Measurements from ENCODE around the gene FYB2.
"Not testable (repeated sequence)": the region's sequence is repeated elsewhere in the genome, so short reads cannot be mapped to it uniquely, and the experiment has no call there.

Gene FYB2

DNA sequence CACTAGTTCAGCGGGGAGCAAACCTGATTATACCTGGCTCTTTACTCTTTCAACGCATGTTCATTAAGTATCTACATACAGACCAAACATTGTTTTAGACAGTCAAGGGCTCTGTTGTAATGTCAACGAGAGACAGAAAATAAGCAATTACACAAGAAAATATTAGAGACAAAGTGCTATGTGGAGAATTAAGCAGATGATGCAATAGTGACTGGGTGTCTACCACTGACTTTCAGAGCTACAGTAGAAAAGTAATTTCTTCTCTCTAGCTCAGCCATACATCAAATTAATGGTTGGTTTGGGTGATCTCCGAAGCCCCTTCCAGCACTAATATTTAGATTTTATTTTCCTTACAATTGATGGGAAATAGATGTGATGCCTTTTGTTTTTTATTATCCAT, 23.3 kb downstream of the FYB2 start:
- no peak for FAIRE-seq

DNA sequence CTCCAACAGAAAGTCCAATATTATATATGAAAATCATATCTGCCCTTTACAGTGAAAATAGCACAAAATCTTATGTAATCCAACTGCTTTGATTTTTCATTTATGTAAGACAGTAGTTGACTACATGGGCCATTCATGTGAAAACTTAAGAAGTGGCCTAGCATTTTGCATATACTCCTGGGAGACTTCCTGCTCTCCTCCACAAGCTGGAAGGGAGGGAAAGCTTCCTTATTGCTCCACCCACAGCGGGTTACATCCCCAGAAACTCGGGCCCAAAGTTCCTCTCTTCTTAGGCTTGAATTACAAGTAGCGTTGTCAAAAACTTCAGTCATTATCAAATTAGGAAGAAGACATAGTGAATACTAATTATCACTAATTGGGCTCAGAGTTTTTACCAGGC, 29.2 kb downstream of the FYB2 start:
- no peak for FAIRE-seq

DNA sequence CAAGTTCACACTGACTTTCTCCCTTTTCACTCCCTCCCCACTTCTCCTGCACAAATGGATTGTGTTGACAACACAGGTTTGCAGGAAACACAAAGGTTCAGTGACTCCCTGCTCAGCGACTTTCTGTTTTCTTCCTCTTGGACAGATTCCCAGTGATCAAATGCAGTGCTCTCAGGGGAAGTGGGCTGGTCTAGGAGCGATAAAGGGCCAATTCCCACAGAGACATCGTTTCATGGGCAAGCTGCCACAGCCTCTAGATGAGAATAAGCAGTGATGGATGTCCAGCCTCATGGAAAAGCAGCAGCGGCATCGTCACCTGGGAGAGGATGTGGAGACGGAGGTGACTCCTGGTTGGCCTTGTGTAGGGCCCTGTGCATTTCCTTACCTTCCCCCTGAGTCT, 30.6 kb downstream of the FYB2 start:
- no peak for FAIRE-seq

DNA sequence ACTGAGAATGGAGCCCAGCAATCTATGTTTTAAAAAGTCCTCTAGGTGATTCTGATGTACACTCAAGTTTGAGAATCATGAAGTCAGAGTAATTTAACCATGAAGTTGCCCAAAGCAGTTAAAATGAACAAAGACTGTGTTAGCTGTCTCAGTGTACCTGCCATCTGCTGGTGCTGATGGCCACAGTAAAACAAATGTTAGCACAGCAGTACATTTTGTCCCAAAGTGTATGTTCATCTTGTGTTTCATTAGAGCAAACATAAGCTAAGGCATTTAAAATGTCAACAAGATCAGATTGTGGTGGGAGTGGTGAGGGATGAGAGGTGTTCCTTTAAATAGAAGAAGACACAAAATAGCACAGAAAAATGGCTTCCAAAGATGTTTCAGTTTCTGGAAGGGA, 31.1 kb downstream of the FYB2 start:
- FAIRE-seq = no peak

DNA sequence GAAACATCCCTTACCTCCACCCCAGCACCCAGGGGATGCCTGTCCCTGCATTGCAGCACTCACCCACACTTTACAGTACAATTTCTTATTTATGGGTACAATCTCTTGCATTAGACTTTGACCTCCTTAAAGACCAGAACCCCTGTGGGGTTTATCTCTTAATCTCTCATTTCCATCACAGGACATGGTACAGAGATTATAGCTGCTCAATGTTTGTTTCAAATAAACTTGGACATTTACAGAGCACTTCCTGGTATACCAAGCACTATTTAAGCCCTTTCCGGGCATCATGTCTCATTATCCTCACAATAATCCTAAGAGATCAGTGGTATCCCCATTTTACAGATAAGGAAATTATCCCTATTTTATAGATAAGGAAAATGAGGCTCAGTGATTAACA, 31.9 kb downstream of the FYB2 start:
- FAIRE-seq = no peak

DNA sequence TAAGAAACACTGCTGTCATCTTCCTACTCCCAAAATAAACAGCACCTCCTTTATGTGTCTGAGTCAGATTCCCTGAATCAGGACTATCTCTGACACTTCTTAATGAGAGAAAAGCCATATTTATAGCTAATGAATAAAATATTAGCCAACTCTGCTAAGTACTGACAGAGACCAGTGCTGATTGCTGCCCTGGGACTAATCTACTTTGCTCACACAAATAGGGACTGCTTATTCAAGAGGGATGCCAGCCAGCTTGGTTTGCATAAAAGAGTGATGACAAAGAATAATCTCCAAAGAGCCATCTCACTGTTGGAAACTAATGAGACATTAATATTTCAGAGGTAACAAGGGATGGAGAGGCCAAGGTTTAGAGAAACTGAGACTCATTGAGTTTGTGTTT, 36.4 kb downstream of the FYB2 start:
- FAIRE-seq = no peak

DNA sequence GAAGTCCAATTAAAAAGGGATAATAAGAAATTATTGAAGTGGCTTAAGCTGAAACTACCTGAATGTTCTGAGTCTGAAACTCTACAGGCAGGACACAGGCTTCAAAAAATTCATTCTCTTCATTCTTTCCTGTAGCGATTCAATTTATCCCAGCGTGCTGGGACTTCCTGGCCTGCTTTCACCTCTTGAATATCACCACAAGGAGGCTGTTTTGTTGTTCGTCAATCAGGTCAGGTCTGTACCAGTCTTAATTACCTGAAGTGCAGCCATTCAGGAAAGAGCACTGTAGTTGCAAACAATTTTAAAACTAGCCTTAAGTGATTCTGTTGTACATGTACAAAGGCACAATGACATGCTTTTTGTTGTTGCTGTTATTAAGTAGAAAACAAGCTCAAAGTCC, 38.4 kb downstream of the FYB2 start:
- FAIRE-seq = no peak

DNA sequence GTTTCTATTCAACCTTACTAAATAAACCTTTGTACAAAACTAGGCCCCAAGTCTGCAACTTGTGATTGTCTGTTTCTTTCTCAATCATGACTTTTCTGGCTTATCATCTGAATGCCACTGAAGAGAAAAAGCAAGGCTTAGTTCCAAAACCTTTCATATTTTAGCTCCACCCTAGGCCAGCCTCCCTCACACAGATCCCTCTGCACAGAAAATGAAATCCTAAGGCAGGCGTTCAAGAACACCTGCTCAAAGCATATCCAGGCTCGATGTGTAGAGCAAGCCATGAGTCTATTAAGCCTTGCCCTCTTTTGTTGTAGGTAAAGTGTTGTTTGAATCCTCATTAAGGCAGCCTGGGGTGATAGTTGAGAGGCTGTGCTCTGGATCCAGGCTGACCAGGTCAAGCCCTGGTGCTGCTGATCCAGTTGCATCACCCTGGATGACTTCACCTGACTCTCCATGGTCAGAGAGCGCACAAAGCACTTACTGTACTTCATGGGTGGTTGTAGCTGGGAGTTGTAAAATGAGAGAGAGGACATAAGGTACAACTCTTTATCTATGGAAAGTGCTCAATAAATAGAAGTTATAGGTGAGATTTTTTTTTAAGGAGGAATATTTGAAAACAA, 39.0 kb downstream of the FYB2 start:
- no peak for FAIRE-seq

DNA sequence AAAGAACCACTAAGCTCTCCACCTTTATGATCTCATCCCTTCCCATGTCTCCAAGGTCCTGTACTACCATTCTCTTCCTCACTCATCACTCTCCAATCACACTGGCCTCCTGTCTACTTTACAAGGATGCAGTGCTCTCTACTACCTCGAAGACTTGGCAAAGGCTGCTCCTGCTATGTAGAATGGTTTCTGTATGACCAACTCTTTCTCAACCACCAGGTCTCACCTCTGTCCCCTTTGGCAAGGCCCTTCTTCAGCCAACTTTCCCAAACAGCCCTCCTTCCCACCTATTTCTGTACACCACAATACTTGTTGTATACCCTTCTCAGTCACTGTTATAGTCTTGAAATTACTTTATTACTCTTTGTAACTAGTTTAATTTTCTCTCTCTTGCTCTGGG, 41.2 kb downstream of the FYB2 start:
- FAIRE-seq = no peak

DNA sequence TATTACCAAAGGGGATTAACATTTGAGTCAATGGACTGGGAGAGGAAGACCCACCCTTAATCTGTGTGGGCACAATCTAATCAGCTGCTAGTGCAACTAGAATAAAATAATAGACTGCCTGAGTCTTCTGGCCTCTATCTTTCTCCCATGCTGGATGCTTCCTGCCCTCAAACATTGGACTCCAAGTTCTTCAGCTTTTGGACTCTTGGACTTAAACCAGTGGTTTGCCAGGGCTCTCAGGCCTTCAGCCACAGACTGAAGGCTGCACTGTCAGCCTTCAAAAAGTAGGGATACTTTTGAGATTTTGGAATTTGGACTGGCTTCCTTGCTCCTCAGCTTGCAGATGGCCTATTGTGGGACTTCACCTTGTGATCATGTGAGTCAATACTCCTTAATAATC, 44.5 kb downstream of the FYB2 start:
- not testable (repeated sequence) for FAIRE-seq

DNA sequence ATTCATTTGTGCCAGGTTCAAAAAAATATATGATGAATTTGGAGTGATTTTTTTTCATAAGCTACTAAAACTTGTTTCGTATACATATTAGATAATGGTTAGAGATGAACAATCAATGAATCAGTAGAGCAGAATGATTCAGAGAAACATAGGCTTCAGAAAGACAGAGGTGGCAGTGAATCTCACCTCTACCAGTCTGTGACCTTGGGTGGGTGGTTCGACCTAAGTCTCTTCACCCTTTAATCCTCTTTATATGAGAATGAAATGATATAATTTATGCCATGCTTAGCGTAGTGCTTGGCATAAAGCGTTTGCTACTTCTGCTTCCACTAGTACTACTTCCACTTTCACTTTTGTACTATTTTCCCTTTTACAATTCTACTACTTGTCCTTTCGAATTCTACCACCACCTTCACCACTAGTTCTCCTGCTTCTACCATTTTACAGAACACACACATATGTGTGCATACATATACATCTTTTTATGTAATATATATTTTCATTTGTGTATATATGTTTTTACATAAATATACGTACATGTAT, 45.1 kb downstream of the FYB2 start:
- FAIRE-seq = no peak

DNA sequence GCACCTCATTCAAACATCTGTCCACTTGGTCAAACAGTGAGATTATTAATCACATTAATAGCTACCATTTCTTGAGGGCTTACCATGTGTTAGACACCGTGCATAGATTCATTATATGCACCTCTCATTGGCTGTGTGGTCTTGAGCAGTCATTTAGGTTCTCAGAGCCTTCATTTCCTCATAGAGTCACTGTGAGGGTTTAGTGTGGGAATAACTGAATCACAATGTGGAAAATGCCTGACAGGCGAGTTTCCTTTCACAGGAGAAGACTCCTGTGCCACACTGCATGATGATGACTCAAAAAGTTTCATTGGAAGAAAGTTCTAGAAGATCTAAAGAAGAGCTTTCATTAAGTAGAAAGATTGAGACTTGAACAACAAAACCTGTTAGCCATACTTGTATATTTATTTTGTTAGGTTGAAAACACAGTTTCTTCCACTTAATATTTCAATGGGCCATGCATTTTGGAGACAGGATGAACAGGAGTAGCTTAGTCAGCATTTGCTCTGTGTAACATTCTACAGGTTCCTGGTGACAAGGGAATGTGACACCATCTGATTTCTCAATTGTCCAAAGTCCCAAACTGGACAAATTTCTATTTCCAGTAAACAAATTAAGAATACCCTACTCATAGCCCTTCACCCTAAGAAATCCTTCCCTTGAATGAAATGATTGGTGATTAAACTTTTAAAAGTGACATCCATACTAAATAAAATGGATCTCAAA, 45.7 kb downstream of the FYB2 start:
- no peak for FAIRE-seq

DNA sequence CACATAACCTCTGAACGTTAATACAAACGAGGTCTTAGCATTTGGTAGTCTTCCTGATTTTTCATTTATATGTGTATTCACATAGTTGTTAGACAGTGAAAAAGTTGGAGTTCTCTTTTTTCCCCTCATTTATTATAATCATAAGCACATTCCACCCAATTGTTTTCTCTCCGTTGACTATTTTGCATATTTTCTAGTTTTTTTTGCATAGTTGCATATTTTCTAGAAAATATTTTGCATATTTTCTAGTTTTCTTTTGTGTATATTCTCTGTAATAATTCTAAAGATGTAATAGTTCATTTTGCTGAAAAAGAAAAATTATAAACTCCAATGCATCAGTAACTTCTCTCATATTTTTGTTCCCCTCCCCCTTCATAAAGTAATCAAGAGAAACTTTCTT, 47.5 kb downstream of the FYB2 start:
- FAIRE-seq = no peak

DNA sequence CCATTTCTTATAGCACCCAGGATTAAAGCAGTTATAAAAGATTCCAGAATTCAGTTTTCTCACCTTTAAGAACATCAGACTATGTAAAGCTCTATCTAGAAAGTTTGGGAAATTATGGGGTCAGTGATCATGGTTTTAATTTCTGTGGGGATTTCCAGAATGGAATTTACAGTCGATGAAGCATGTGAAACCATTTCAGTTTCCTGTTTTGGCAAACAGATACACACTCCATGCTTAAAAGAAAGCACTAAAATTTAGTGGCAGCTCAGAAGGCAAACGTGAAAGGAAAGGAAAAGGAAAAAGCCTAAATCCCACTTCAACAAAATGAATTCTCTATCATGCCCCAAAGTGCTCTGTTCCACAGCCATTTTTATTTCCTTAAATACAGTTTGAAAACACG, 60.4 kb downstream of the FYB2 start:
- FAIRE-seq = no peak

DNA sequence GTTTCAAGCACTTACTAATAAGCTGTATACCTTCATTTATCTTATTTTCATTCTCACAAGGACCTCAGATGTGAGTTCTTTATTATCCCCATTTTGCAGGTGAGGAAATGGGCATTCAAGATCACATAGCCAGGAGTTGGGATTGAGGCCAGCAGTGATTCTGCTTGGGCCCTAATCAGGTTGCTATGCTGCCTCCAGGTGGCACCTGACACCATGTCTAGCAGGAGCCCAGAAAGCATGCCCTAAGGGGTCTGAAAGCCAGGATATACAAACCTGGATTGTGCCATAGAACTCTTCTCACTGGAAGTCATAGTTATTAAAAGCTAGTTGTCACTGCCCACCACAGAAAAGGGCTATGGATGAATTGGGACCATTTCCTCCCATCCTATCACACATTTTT, 61.1 kb downstream of the FYB2 start:
- FAIRE-seq = no peak

DNA sequence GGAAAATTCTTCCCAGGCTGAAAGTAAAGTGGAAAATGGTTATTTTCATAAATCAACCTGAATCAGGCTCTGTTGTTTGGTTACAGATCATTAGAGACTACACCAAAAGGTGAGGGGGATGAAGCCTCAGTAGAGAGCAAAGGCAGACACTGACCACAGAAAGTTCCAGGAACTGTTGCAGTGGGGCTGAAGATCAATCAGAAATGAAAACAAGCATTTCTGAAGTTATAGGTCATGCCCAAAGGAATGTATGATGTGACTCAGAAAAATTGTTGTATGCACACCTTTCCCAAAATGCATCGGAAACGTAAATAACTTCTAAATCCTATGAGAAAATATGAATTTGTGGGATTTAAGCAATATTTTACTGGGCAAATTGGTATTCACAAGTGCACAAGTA, 63.3 kb downstream of the FYB2 start:
- FAIRE-seq = no peak

DNA sequence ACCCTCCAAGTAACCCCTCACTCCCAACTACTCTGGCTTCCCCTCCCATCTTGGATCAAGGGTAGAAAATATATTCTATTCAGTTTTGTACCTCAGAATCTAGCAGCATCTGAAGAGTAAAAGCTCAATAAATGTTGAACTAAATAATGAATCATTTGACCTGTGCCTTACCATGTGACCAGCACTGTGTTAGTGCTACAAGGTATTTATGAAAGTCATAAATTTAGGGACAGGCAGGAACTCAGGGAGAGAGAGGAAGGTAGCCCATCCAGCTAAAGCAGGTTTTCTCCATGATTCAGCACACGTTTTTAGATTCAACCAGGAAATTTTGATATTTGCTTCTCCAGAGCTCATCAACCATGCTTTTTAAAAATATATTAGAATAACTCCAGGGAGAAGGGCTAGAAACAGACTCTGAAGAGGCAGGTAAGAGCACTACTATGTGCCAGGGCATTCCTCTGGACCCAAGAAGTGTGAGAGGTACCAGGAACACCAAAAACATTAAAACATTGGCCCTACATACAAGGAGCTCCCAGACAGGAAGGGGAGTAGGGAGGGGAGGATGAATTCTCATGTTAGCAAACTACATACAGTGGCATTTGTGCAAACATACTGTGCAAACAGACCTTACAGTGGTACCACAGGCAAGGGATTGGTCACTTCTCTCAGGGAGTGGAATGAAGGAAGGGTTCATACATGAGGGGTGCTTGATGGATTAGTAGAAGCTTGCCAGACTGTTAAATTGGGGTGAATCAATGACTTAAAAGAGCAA, 64.3 kb downstream of the FYB2 start:
- no peak for FAIRE-seq

DNA sequence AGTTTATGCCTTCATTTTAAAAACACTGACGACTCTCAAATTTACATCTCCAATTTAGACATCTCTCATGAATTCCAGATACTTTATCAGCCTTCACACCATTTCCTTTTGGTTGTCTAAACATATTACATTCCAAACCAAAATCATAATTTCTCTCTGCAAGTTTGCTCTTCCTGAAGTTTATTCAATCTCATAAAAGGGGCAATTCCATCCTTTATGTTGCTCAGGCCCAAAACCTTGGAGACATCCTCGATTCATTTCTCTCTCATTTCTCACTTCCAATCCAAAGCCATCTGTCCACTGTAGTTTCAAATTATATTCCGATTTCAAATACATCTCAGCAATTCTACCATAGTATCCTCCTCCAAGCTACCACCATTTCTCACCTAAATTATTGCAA, 74.0 kb downstream of the FYB2 start:
- FAIRE-seq = no peak

DNA sequence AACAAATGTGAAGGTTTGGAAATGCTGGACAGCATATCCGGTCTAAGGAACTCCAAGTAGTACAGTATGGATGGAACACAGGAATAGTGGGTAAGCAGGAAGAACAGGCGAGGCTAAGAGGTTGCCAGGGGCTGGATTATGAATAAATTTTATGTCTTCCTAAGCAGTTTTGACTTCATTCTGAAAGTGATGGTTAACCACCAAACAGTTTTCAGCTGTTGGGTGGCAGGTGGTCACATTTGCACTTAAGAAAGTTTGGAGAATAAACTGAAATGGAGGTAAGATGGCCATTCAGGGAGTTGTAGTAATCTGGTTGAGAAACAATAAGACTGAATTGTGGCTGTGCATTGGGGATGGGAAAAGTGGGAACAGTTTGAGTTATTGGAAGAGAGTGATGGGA, 90.2 kb downstream of the FYB2 start:
- FAIRE-seq = no peak

DNA sequence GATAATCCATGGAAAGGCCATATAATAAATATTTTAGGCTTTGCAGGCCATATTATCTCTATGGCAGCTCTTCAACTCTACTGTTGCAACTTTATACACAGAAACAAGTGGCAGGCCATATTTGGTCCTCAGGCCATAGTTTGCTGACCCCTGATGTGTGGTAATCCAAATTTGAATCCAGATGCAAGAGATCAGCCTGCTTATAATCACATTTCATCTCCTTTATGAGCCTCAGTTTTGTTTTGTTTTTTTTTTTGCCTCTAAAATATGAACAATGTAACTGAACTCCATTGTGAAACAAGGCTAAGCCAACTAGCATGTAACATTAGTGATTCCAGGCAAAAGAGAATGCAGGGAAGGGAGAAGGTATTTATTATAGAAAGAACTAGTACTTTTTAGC, 92.5 kb downstream of the FYB2 start:
- FAIRE-seq = no peak

DNA sequence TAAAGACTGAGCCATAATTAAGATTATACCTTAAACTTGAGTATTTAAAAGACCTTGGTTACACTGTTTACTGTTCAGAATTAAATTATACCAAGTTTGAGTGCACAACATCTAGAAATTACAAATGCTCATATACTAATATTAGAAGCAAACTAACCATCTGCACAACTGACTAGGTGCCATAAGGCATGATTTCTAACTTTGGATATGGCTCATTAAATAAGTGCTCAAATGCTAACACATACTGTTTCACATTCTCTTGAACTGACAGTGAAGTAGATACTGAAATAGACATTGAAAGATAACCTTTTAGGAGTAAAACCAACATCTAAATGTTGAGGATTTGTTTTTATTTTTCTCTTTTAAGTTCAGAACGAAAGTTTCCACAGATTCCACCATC, 100.0 kb downstream of the FYB2 start:
- no peak for FAIRE-seq

DNA sequence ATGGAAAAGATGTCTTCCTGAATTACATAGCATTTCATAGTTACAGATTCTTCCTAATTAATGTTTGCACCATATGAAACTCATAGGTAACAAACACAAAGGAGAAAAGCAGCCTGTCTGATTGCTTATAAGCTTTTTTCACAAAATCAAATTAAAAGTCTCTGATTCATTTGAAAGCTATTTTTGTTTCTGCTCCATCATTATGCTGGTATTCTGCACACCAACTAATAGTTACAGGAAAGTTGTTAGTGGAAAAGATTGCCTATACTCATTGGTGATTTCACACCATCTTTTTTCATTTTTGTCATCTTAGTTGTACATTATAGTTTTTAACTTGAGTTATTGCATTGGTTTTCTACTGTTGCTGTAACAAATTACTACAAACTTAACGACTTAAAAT, 104.0 kb downstream of the FYB2 start:
- no peak for FAIRE-seq

DNA sequence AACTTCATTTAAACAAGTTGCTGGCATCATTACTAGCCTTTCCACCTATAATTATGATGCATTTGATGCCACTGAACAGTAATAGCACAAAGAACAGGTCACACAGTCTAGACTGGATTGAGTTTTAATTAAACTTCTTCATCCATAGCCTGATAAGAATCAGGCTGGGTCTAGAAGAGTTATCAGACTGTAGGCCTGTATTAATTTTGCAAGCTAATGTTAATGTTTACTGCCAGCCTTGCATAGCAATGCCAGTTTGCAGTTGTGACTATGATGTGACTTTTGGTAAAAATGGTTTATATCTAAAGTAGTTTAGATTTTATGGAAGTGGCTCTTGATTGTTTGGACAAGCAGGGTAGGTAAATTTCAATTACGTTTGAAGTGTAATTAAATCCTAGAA, 106.1 kb downstream of the FYB2 start:
- no peak for FAIRE-seq

DNA sequence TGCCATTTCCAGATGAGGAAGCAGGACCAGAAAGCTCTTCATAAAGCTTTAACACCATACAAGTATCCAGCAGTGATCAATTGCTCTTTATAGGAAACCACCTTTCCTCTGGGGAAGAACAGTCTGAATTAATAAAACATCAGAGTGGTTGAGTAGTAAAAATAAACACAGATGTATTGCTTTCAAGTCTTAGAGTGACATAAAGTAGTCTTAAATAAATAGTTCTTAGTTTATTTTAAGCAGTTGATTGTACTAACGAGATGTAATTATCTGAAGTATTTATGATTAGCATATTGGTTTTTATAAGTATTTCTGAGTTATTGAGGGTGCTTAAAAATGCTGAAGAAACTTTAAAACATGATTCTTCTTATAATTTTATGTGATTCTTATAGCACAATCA, 107.1 kb downstream of the FYB2 start:
- no peak for FAIRE-seq
